Measurements from ENCODE around the gene SMYD2. TPM values are rescaled to one million over a fixed set of nuclear protein-coding genes. Genes with fewer than 3 reads are reported as not detected.

The SMYD2 gene, protein sequence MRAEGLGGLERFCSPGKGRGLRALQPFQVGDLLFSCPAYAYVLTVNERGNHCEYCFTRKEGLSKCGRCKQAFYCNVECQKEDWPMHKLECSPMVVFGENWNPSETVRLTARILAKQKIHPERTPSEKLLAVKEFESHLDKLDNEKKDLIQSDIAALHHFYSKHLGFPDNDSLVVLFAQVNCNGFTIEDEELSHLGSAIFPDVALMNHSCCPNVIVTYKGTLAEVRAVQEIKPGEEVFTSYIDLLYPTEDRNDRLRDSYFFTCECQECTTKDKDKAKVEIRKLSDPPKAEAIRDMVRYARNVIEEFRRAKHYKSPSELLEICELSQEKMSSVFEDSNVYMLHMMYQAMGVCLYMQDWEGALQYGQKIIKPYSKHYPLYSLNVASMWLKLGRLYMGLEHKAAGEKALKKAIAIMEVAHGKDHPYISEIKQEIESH
- polyA plus RNA-seq: 18.3 and 55.9 TPM in 2 replicates

DNA sequence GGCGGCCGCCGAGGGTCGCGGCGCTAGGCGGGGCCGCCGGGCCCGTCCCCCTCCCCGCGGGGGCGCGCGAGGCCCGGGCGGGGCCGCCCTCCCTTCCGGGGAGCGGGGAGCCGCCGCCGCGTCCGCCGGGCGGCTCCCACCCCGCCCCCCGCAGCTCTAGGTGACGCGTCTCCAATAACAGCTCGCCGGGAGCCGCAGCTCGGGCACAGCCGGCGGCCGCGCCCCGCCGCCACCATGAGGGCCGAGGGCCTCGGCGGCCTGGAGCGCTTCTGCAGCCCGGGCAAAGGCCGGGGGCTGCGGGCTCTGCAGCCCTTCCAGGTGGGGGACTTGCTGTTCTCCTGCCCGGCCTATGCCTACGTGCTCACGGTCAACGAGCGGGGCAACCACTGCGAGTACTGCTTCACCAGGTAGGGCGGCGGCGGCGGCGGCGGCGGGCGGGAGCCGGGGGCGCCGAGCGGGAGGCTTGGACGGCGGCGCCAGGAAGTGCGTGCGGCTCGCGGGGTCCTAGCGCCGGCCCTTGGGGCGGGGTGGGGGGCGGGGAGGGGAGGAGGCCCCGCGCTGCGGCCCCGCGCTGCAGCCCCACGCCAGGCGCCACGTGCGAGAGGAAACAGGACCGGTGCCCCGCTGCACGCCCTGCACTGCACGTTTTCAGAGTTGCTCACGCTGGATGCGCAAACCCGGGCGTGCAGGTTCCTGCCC is at the start of gene SMYD2:
Gene SMYD2 (plus strand): TSS at position 139 of the 699 bp plus-strand sequence. CDS start 96 bp downstream, at position 235.

